GM12878 (cell line): ENCODE data around the gene SETDB1. TPM values are rescaled to one million over a fixed set of nuclear protein-coding genes. Genes with fewer than 3 reads are reported as not detected.
A peak's percentile ranks its signal among the peaks of the same experiment; 100 is the strongest.

Source experiments
- ATAC-seq: fragments of 200-7000 bp; cut with Tn5 transposase; 3 replicates; pipeline ENCODE4 v1.9.1; 2020; ENCODE audit warnings: mild to moderate bottlenecking, moderate library complexity
- BruUV-seq: library from RNA; stranded (reverse); fragments of 400-500 nt; replicated peaks from 2 replicates; lab custom pipeline; 2021; lab: Mats Ljungman, UMichigan
- CTCF ChIA-PET: fragments of 300-600 bp; sonication (Branson Sonifier 250); formaldehyde crosslinking; extraction: SDS; loops from one replicate; lab custom pipeline; 2021; ENCODE audit warnings: inconsistent platforms; lab: Yijun Ruan, JAX
- POLR2A ChIA-PET: fragments of 350-600 bp; formaldehyde crosslinking; extraction: SDS; loops from one replicate; lab custom pipeline; 2021; ENCODE audit warnings: inconsistent platforms; lab: Charles Lee
- RAD21 ChIA-PET: fragments of 300-600 bp; sonication (Branson Sonifier 250); formaldehyde crosslinking; loops from one replicate; lab custom pipeline; 2023; ENCODE audit warnings: antibody characterized with exemption; ENCODE audit not compliant: unreplicated experiment; lab: Charles Lee
- SMC1A ChIA-PET: fragments of 300-600 bp; sonication (Branson Sonifier 250); formaldehyde crosslinking; loops from one replicate; lab custom pipeline; 2023; ENCODE audit not compliant: unreplicated experiment, uncharacterized antibody; lab: Charles Lee
- DNase-seq: peaks from one replicate; pipeline ENCODE4 v3.0.0-alpha.2; 2011; ENCODE audit warnings: low read depth, low spot score
- FAIRE-seq: peaks from 3 replicates; lab custom pipeline; 2011; peaks lifted over from hg19 to GRCh38; lab: Jason Lieb, UNC
- H2AFZ ChIP-seq: 2 replicates; pipeline ENCODE4 v1.6.0; 2011; ENCODE audit warnings: low read depth, low read length, control low read depth; ENCODE audit not compliant: control insufficient read depth
- H3K27ac ChIP-seq: 2 replicates; pipeline ENCODE4 v1.5.1; 2011; ENCODE audit warnings: control low read depth; ENCODE audit not compliant: control insufficient read depth, insufficient read depth
- H3K27me3 ChIP-seq, 2 experiments: replicated peaks in 1 of 2; 2 replicates each; pipeline versions ENCODE4 v1.6.0 to v1.6.1; 2011; ENCODE audit warnings: low read length in 1 of 2; ENCODE audit not compliant: control insufficient read depth in 2 of 2, insufficient read depth in 2 of 2
- H3K36me3 ChIP-seq, 2 experiments: 2 replicates each; pipeline ENCODE4 v1.5.1; 2011; ENCODE audit warnings: low read length in 1 of 2; ENCODE audit not compliant: control insufficient read depth in 2 of 2, insufficient read depth in 2 of 2
- H3K4me1 ChIP-seq: 2 replicates; pipeline ENCODE4 v1.6.1; 2011; ENCODE audit warnings: mild to moderate bottlenecking, low read length, moderate library complexity, mixed read lengths; ENCODE audit not compliant: control insufficient read depth, insufficient read depth
- H3K4me2 ChIP-seq: 2 replicates; pipeline ENCODE4 v1.6.0; 2011; ENCODE audit warnings: control low read depth; ENCODE audit not compliant: control insufficient read depth, insufficient read depth
- H3K4me3 ChIP-seq: fragments of 200-600 bp; sonication (generic); 2 replicates; pipeline ENCODE4 v1.5.1; 2016
- H3K79me2 ChIP-seq: 2 replicates; pipeline ENCODE4 v1.6.0; 2011; ENCODE audit warnings: low read length; ENCODE audit not compliant: control insufficient read depth, insufficient read depth
- H3K9ac ChIP-seq: 2 replicates; pipeline ENCODE4 v1.8.0; 2011; ENCODE audit warnings: low read length, control low read depth, mixed read lengths; ENCODE audit not compliant: control insufficient read depth, insufficient read depth
- H3K9me3 ChIP-seq: replicated peaks from 3 replicates; pipeline ENCODE4 v1.5.1; 2011; ENCODE audit warnings: mild to moderate bottlenecking, low read length; ENCODE audit not compliant: control insufficient read depth, insufficient read depth
- H4K20me1 ChIP-seq: 2 replicates; pipeline ENCODE4 v1.6.0; 2011; ENCODE audit not compliant: control insufficient read depth, insufficient read depth
- GATAD2B ChIP-seq: fragments of 450-650 bp; conservative IDR thresholded peaks from 2 replicates; pipeline ENCODE4 v1.6.1; 2017; ENCODE audit warnings: low read depth, mild to moderate bottlenecking, moderate library complexity
- IKZF1 ChIP-seq: fragments of 450-650 bp; conservative IDR thresholded peaks from 2 replicates; pipeline ENCODE4 v1.6.1; 2017; ENCODE audit warnings: antibody characterized with exemption, mild to moderate bottlenecking
- JUNB ChIP-seq: IDR thresholded peaks from 2 replicates; pipeline ENCODE4 v1.6.1; 2016; ENCODE audit warnings: antibody characterized with exemption, mild to moderate bottlenecking
- RAD21 ChIP-seq: IDR thresholded peaks from 2 replicates; pipeline ENCODE4 v1.6.1; 2011; ENCODE audit warnings: mild to moderate bottlenecking, low read depth, low read length, moderate library complexity; ENCODE audit not compliant: insufficient read depth
- YY1 ChIP-seq: IDR thresholded peaks from 2 replicates; pipeline ENCODE4 v1.6.1; 2011; ENCODE audit warnings: low read depth, mild to moderate bottlenecking, low read length
- ZSCAN29 ChIP-seq: fragments of 450-650 bp; IDR thresholded peaks from 2 replicates; pipeline ENCODE4 v1.6.1; 2017; ENCODE audit warnings: mild to moderate bottlenecking, moderate library complexity
- WGBS: methylation state at CpG from one replicate; pipeline ENCODE4 v1.1.6; 2016; ENCODE audit warnings: low lambda C conversion rate; ENCODE audit not compliant: insufficient replicate concordance, insufficient coverage; ENCODE audit errors: missing lambda C conversion rate; 5-methylcytosine and 5-hydroxymethylcytosine counted together
- in situ Hi-C: fragments of 300-500 bp; cut with MboI; formaldehyde crosslinking; loops from 9 replicates; pipeline ENCODE4 v1.14.3; 2018; ENCODE audit warnings: mixed read lengths
- intact Hi-C: fragments of 100-400 bp; cut with micrococcal nuclease; formaldehyde crosslinking; loops from one replicate; pipeline ENCODE4 v1.14.2; 2022; ENCODE audit not compliant: unreplicated experiment
- polyA plus RNA-seq, 11 experiments: library from polyadenylated mRNA; depleted of rRNA in 4 of 11; unstranded in 6 of 11; stranded (reverse) in 5 of 11; fragments of >200 nt; fragmentation: Nextera tagmentation in 4 of 11; fragmentation: Illumina TruSeq in 1 of 11; extraction: Ambion mirVana in 4 of 11; extraction: Trizol in 1 of 11; gene quantifications; 1 replicate in 1 of 11; 2 replicates in 10 of 11; pipeline versions ENCODE4 v1.2.1 to v1.2.3, GENCODE V29; 2011 to 2016; ENCODE audit warnings: inconsistent platforms in 2 of 11, missing spikeins in 2 of 11, low read depth in 1 of 11
- total RNA-seq, 4 experiments: library from RNA; depleted of rRNA in 3 of 4; stranded (reverse); fragments of >200 nt in 3 of 4; fragmentation: Illumina TruSeq in 1 of 4; extraction: Trizol in 1 of 4; gene quantifications; 2 replicates each; pipeline versions ENCODE4 v1.2.1 to v1.2.3, GENCODE V29; 2013 to 2021
- TF ChIP-seq, protein P1 (sequence below): fragments of 450-650 bp; IDR thresholded peaks from 2 replicates; pipeline ENCODE4 v1.6.1; 2017; ENCODE audit warnings: low read depth, mild to moderate bottlenecking, moderate library complexity
- TF ChIP-seq, protein P2 (sequence below): fragments of 450-650 bp; IDR thresholded peaks from 2 replicates; pipeline ENCODE4 v1.6.1; 2017; ENCODE audit warnings: borderline replicate concordance

The SETDB1 gene
- total and polyA plus RNA-seq, 10 of the 15 experiments (the other 5 are each of a cell fraction or from before 2014, with no cell fraction given): 14.3 to 56.7 (median 35.7) TPM

DNA sequence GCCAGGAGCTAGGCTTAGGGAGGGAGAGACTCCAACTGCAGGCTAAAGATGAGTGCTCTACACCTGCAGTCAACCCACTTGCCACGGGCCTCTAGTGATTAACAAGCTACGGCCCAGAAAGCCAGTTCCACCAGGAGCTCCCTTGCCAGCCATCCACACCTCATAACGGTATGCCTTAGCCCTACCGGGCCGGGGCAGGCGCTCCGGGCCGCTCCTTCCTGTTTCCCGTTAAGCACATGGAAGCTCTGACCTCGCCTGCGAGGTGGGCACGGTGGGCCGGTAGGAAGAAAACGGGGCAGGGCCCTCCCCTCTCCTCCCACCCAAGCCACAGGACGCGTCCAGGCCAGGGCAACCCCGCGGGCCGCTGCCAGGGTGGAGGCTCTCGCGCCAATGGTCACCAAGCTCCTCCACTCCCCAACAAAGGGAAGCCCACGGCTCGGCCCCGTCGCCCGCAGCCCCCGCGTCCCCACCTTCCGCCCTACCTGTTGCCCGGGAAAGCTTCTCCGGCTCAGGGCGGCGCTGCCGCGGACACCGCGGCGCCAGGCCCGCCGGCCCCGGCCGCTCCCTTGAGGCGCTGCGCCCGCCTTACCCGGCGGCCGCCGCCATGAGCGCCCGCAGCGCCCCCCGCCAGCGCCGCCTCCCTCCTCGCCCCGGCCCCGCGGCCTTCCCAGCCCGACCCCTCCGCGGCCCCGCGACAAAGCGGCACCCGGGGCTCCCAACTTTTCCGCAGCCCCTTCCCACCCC lies 47.8 kb downstream of the SETDB1 start:
- TF ChIP-seq IKZF1 (peak; percentile 54), ZSCAN29 (0 out of 2 replicates have a peak, but pooled peaks have one; percentile 17), YY1 (peak; percentile 76; the same call in 1 of the 2 replicates), JUNB (no peak), GATAD2B (0 out of 2 replicates have a peak, but pooled peaks have one; percentile 40), RAD21 (no peak)
- TF ChIP-seq, protein P1, sequence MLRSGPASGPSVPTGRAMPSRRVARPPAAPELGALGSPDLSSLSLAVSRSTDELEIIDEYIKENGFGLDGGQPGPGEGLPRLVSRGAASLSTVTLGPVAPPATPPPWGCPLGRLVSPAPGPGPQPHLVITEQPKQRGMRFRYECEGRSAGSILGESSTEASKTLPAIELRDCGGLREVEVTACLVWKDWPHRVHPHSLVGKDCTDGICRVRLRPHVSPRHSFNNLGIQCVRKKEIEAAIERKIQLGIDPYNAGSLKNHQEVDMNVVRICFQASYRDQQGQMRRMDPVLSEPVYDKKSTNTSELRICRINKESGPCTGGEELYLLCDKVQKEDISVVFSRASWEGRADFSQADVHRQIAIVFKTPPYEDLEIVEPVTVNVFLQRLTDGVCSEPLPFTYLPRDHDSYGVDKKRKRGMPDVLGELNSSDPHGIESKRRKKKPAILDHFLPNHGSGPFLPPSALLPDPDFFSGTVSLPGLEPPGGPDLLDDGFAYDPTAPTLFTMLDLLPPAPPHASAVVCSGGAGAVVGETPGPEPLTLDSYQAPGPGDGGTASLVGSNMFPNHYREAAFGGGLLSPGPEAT: no peak
- TF ChIP-seq, protein P2, sequence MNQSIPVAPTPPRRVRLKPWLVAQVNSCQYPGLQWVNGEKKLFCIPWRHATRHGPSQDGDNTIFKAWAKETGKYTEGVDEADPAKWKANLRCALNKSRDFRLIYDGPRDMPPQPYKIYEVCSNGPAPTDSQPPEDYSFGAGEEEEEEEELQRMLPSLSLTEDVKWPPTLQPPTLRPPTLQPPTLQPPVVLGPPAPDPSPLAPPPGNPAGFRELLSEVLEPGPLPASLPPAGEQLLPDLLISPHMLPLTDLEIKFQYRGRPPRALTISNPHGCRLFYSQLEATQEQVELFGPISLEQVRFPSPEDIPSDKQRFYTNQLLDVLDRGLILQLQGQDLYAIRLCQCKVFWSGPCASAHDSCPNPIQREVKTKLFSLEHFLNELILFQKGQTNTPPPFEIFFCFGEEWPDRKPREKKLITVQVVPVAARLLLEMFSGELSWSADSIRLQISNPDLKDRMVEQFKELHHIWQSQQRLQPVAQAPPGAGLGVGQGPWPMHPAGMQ: no peak
- Histone ChIP-seq H3K79me2 (peaks cover 39% of the 10 kb centered on the region), H3K27ac (peak overlapping the region; percentile 75), H3K27me3 (no peaks in the 10 kb centered on the region; a peak in 2 of 4 replicates), H3K4me3 (peak overlapping the region; percentile 87), H3K9ac (peak overlapping the region; percentile 85), H3K9me3 (no peaks in the 10 kb centered on the region), H3K4me2 (peak overlapping the region; percentile 77), H2AFZ (peak overlapping the region; percentile 75), H3K4me1 (peaks cover 7% of the 10 kb centered on the region; the same call in 1 of the 2 replicates), H3K36me3 (no peaks in the 10 kb centered on the region), H4K20me1 (no peaks in the 10 kb centered on the region)
- ChIA-PET POLR2A (interaction anchor here (1.0 kb wide), 1 partner anchor 32 kb away, joined by 3 read pairs; the partner anchor contains the start of gene MINDY1), SMC1A (interaction anchor here (0.8 to 1.4 kb wide), 3 partner anchors 9 to 28 kb away, joined by 3 to 7 read pairs (median 3); no protein-coding TSS in a partner anchor), CTCF (interaction anchor here (0.5 to 15.8 kb wide), 4 partner anchors 26 to 484 kb away, joined by 3 to 252 read pairs (median 3); partner anchors contain the start of gene MINDY1), RAD21 (interaction anchor here (1.7 kb wide), 1 partner anchor 32 kb away, joined by 7 read pairs; the partner anchor contains the start of gene MINDY1)
- intact Hi-C loops: loop anchor here (10.0 kb wide), 2 partner anchors 209 to 349 kb away; partner anchors contain the start of genes CTSS and ENSA
- in situ Hi-C loops: no loop called here
- no TSS peak for BruUV-seq
- no peak for DNase-seq
- WGBS: 0% methylated on average over 44 of the region's 67 CpGs
- peak; percentile 54 for ATAC-seq
- FAIRE-seq: peak; percentile 57
